Body of pancreas (tissue), 4 donors: Measurements from ENCODE around the gene FLT1. TPM values are rescaled to one million over a fixed set of nuclear protein-coding genes. Genes with fewer than 3 reads are reported as not detected.

ENCODE experiments used
- ATAC-seq: fragments of 150-250 bp; one replicate; pipeline ENCODE4 v1.9.1; 2016
- DNase-seq, 4 donors: peaks; one replicate each; pipeline ENCODE4 v3.0.0-alpha.2; 2019
- H3K27ac ChIP-seq, 4 donors: fragments of 200-600 bp; sonication (generic); 1 replicate in 3 of 4; 2 replicates in 1 of 4; pipeline versions ENCODE4 v1.5.1 to v1.6.1; 2016 to 2019; ENCODE audit warnings: mild to moderate bottlenecking in 1 of 4, mixed read lengths in 1 of 4, moderate library complexity in 1 of 4
- H3K27me3 ChIP-seq, 2 donors: fragments of 200-600 bp; sonication (generic); one replicate each; pipeline ENCODE4 v1.6.0; 2016; ENCODE audit warnings: mild to moderate bottlenecking in 1 of 2
- H3K36me3 ChIP-seq, 2 donors: fragments of 200-600 bp; sonication (generic); replicated peaks in 1 of 2; 2 replicates each; pipeline ENCODE4 v1.5.1; 2016; ENCODE audit warnings: low read depth in 2 of 2; ENCODE audit not compliant: insufficient read depth in 1 of 2
- H3K4me1 ChIP-seq: fragments of 200-600 bp; sonication (generic); one replicate; pipeline ENCODE4 v1.6.0; 2016
- H3K4me3 ChIP-seq, 2 donors: fragments of 200-600 bp; sonication (generic); 1 replicate in 1 of 2; 2 replicates in 1 of 2; pipeline ENCODE4 v1.5.1; 2016 to 2019
- H3K9me3 ChIP-seq, 3 donors: fragments of 200-600 bp; sonication (generic); 1 replicate in 2 of 3; 2 replicates in 1 of 3; pipeline ENCODE4 v1.5.1; 2016
- CTCF ChIP-seq, 7 experiments: fragments of 450-650 bp in 4 of 7; fragments of 200-600 bp in 3 of 7; sonication (generic) in 3 of 7; IDR thresholded peaks; one replicate each; pipeline ENCODE4 v1.5.1; 2016 to 2019; ENCODE audit warnings: antibody characterized with exemption in 7 of 7
- POLR2A ChIP-seq, 3 donors: fragments of 450-650 bp; IDR thresholded peaks; one replicate each; pipeline ENCODE4 v1.6.1; 2016; ENCODE audit warnings: antibody characterized with exemption in 3 of 3, mild to moderate bottlenecking in 2 of 3
- WGBS, 2 donors: methylation state at CpG; one replicate each; pipeline ENCODE4 v1.1.5; 2017; 5-methylcytosine and 5-hydroxymethylcytosine counted together
- intact Hi-C: fragments of 100-400 bp; cut with DNase I; formaldehyde crosslinking; loops from one replicate; pipeline ENCODE4 v1.15.1; 2023
- total RNA-seq, 2 donors: library from RNA; depleted of rRNA; stranded (reverse); fragments of >200 nt; gene quantifications; one replicate each; pipeline ENCODE4 v1.1.0, GENCODE V29; 2016

The FLT1 gene
- total RNA-seq, 2 donors from 2014 or later, result 15.3 to 20.4 TPM

DNA sequence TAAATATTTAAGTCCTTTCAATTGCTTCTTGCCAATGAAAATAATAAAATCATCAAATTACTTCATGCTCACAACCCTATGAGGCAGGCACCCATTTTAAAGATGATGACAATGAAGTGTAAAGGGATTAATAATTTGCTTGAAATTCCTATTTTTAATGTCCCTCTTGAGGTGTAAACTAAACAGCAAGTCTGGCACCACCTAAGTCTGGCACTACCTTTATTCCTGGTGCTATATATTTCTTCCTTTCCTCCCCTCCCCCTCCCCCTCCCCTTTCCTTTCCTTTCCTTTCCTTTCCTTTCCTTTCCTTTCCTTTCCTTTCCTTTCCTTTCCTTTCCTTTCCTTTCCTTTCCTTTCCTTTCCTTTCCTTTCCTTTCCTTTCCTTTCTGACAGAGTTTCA, 42.2 kb downstream of the FLT1 start:
- intact Hi-C loops, result no loop called here
- ATAC-seq (no peak), DNase-seq (no peak)
- Histone ChIP-seq H3K4me3 (no peak overlapping the region), H3K27me3 (no peaks in the 10 kb centered on the region), H3K4me1 (no peaks in the 10 kb centered on the region), H3K9me3 (peaks cover 0 to 4% (median 0%) of the 10 kb centered on the region in 3 donors), H3K36me3 (no peaks in the 10 kb centered on the region), H3K27ac (no peak overlapping the region)
- TF ChIP-seq POLR2A (IDR thresholded peaks at IDR 0.05) (no peak), CTCF (IDR thresholded peaks at IDR 0.05) (no peak)

DNA sequence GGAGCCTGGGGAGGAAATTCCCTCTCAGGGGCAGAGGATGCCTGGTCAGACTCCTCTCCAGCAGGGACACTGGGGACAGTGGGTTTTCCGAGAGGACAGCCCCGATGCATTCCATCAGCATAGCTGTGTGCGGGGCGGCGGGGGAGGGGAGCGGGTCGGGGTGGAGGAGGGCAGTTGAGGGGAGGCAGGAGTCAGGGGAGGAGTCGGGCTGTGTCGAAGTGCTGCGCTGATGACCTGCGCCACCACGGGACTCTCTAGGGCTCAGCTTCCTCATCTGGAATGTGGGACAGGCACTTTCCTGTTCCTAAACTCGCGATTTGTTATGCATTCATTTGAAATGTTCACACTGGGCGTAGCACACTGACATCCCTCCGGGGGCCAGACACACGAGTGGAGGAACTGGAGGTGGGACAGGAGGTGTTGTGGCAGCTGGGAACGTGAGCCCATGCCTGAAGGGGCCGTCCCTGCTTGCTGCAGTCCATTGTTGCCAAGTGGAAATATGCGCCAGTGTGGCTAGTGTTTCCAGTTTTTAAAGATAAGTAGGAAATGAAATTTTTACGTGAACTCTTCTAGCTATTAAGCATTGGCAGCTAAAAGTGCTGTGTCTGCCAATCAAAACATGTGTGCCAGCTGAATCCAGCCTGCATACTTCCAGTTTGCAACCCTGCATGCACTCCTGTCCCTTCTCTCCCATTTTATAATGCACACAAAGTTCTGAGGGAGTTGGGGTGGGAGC, 43.3 kb downstream of the FLT1 start:
- WGBS, 2 donors, result 46 to 53% methylated on average over 21 of the region's 21 CpGs
- no peaks in the 10 kb centered on the region for H3K27me3 ChIP-seq
- H3K36me3 ChIP-seq, result no peaks in the 10 kb centered on the region
- H3K27ac ChIP-seq, result no peak overlapping the region
- peaks cover 0 to 4% (median 0%) of the 10 kb centered on the region in 3 donors for H3K9me3 ChIP-seq
- H3K4me1 ChIP-seq, result no peaks in the 10 kb centered on the region
- intact Hi-C loops, result no loop called here
- DNase-seq, result no peak
- no peak overlapping the region for H3K4me3 ChIP-seq
- ATAC-seq, result no peak
- TF ChIP-seq CTCF (IDR thresholded peaks at IDR 0.05) (no peak), POLR2A (IDR thresholded peaks at IDR 0.05) (no peak)

GRCh38 chr13:28449826-28450773, 44.8 kb downstream of the FLT1 start:
- Histone ChIP-seq H3K4me1 (no peaks in the 10 kb centered on the region), H3K9me3 (peaks cover 0 to 4% (median 0%) of the 10 kb centered on the region in 3 donors), H3K36me3 (no peaks in the 10 kb centered on the region), H3K27ac (no peak overlapping the region), H3K4me3 (no peak overlapping the region), H3K27me3 (no peaks in the 10 kb centered on the region)
- ATAC-seq (no peak), DNase-seq (no peak)
- TF ChIP-seq CTCF (IDR thresholded peaks at IDR 0.05), result no peak
- no peak for TF ChIP-seq POLR2A (IDR thresholded peaks at IDR 0.05)
- intact Hi-C loops, result no loop called here
- WGBS, 2 donors, result 45 to 49% methylated on average over 8 of the region's 8 CpGs

- H3K4me1 ChIP-seq, result no peaks in the 10 kb centered on the region
- TF ChIP-seq CTCF (IDR thresholded peaks at IDR 0.05) (no peak), POLR2A (IDR thresholded peaks at IDR 0.05) (no peak)
- intact Hi-C loops, result no loop called here
- H3K27ac ChIP-seq, result no peak overlapping the region
- WGBS, 2 donors, result 85 to 89% methylated on average over 4 of the region's 4 CpGs
- ATAC-seq (no peak), DNase-seq (no peak)
- peaks cover 0 to 4% (median 0%) of the 10 kb centered on the region in 3 donors for H3K9me3 ChIP-seq
- no peaks in the 10 kb centered on the region for H3K36me3 ChIP-seq
- no peaks in the 10 kb centered on the region for H3K27me3 ChIP-seq
- no peak overlapping the region for H3K4me3 ChIP-seq
Observed at GRCh38 chr13:28448651-28449358, 46.1 kb downstream of the FLT1 start.
